ENCODE measurements around the gene P2RY1. TPM values are rescaled to one million over a fixed set of nuclear protein-coding genes. Genes with fewer than 3 reads are reported as not detected.

Gene P2RY1
- total RNA-seq, 1 donor = 0.81 TPM

- H3K4me3 ChIP-seq (ENCODE audit: low read depth, low read length) = no peak overlapping the region
- DNase-seq (ENCODE audit: low read depth) = no peak
- TF ChIP-seq CTCF (IDR thresholded peaks at IDR 0.05; ENCODE audit: insufficient read depth, low read length) = no peak
These were observed 15.2 kb downstream of the P2RY1 start for GRCh38 chr3:152849996-152850578.

DNA sequence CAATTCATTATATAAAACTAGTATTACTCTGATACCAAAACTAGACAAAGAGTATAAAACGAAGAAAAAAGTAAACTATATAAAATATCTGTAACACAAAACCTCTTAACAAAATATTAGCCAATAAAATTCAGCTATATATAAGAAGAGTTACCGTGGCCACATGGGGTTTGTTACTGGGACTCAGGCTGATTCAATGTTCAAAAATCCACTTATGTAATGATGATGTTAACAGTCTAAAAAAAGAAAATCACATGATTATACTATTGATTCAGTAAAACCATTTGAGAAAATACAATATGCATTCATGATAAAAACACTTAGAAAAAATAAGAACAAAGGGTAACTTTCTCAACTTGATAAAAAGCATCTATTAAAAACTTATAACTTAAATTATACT lies 18.3 kb downstream of the P2RY1 start:
- peak; percentile 35 for DNase-seq (ENCODE audit: low read depth)
- TF ChIP-seq CTCF (IDR thresholded peaks at IDR 0.05; ENCODE audit: insufficient read depth, low read length) = no peak
- no peak overlapping the region for H3K4me3 ChIP-seq (ENCODE audit: low read depth, low read length)

- no peak overlapping the region for H3K4me3 ChIP-seq (ENCODE audit: low read depth, low read length)
- TF ChIP-seq CTCF (IDR thresholded peaks at IDR 0.05; ENCODE audit: insufficient read depth, low read length) = no peak
- no peak for DNase-seq (ENCODE audit: low read depth)
These were observed 22.2 kb downstream of the P2RY1 start for GRCh38 chr3:152857082-152857481.

- no peak overlapping the region for H3K4me3 ChIP-seq (ENCODE audit: low read depth, low read length)
- no peak for DNase-seq (ENCODE audit: low read depth)
- no peak for TF ChIP-seq CTCF (IDR thresholded peaks at IDR 0.05; ENCODE audit: insufficient read depth, low read length)
These were observed 23.4 kb downstream of the P2RY1 start for GRCh38 chr3:152858170-152858800.

- no peak for TF ChIP-seq CTCF (IDR thresholded peaks at IDR 0.05; ENCODE audit: insufficient read depth, low read length)
- H3K4me3 ChIP-seq (ENCODE audit: low read depth, low read length) = no peak overlapping the region
- no peak for DNase-seq (ENCODE audit: low read depth)
These were observed 25.8 kb downstream of the P2RY1 start for GRCh38 chr3:152860736-152861135.

DNA sequence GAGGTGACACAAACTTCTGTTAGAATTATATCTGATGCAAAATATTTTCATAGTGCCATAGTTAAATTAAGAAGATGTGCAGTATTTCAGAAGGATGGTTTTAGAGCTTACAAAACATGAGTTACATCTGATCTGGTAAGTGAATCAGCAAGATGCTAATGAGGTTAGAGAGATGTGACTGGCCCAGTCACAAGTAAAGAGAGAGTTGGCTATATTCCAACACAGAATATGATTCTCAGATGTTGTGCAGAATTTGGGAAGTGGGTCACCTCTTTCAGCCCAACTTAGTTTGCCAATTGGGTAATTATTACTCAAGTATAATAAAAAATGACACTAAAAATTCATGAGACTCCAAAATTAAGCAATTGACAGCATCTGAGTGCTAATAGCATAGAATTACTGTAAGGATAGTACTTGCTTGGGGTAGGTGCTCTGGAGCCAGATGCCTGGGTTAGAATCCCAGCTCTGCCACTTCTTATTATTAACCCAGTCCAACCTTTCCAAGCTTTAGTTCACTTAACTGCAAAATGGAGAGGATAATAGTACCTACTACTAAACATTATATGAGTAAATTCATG lies 30.8 kb downstream of the P2RY1 start:
- H3K4me3 ChIP-seq (ENCODE audit: low read depth, low read length) = no peak overlapping the region
- no peak for TF ChIP-seq CTCF (IDR thresholded peaks at IDR 0.05; ENCODE audit: insufficient read depth, low read length)
- no peak for DNase-seq (ENCODE audit: low read depth)
